Measurements from ENCODE around the gene ATRN. TPM values are rescaled to one million over a fixed set of nuclear protein-coding genes. Genes with fewer than 3 reads are reported as not detected.

Gene ATRN
- polyA plus RNA-seq, 1 donor (not counting 4 experiments of a cell fraction or from before 2014, with no cell fraction given) = 49.9 TPM

GRCh38 chr20:3539311-3540107 lies 68.7 kb downstream of the ATRN start:
- H3K9ac ChIP-seq (ENCODE audit: control insufficient read depth, extremely low read depth, insufficient read depth, low read length) = no peak overlapping the region
- H4K20me1 ChIP-seq (ENCODE audit: control insufficient read depth, extremely low read depth, insufficient read depth, low read length) = no peaks in the 10 kb centered on the region
- H3K36me3 ChIP-seq (ENCODE audit: control insufficient read depth in 2 of 2, extremely low read depth in 1 of 2, insufficient read depth in 2 of 2, low read length in 2 of 2) = no peaks in the 10 kb centered on the region
- dilution Hi-C loops (cut with MboI; ENCODE audit: extremely low pct_ligation_motif_present, low sequenced_read_pairs) = no loop called here
- H2AFZ ChIP-seq (ENCODE audit: control insufficient read depth, low read length) = no peak overlapping the region
- TF ChIP-seq, protein P1, sequence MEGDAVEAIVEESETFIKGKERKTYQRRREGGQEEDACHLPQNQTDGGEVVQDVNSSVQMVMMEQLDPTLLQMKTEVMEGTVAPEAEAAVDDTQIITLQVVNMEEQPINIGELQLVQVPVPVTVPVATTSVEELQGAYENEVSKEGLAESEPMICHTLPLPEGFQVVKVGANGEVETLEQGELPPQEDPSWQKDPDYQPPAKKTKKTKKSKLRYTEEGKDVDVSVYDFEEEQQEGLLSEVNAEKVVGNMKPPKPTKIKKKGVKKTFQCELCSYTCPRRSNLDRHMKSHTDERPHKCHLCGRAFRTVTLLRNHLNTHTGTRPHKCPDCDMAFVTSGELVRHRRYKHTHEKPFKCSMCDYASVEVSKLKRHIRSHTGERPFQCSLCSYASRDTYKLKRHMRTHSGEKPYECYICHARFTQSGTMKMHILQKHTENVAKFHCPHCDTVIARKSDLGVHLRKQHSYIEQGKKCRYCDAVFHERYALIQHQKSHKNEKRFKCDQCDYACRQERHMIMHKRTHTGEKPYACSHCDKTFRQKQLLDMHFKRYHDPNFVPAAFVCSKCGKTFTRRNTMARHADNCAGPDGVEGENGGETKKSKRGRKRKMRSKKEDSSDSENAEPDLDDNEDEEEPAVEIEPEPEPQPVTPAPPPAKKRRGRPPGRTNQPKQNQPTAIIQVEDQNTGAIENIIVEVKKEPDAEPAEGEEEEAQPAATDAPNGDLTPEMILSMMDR (optimal IDR thresholded peaks at IDR 0.05 in 1 of 3, IDR thresholded peaks at IDR 0.05 in 1 of 3, conservative IDR thresholded peaks at IDR 0.05 in 1 of 3; ENCODE audit: extremely low read depth in 1 of 3, insufficient read depth in 2 of 3, low read length in 3 of 3) = no peak
- no peak for TF ChIP-seq EZH2 (IDR thresholded peaks at IDR 0.05; ENCODE audit: low read length)
- H3K27ac ChIP-seq (ENCODE audit: control insufficient read depth, insufficient read depth, low read length) = no peak overlapping the region
- no peak overlapping the region for H3K4me2 ChIP-seq (ENCODE audit: control insufficient read depth, extremely low read depth, insufficient read depth, low read depth, low read length)
- no peak overlapping the region for H3K4me3 ChIP-seq (ENCODE audit: control insufficient read depth in 2 of 3, extremely low read depth in 1 of 3, insufficient read depth in 2 of 3, low read depth in 1 of 3, low read length in 3 of 3)
- no peaks in the 10 kb centered on the region for H3K9me1 ChIP-seq (ENCODE audit: control insufficient read depth, extremely low read depth, insufficient read depth, low read length)
- DNase-seq (ENCODE audit: low read depth, low spot score) (no peak), FAIRE-seq (no peak)
- H3K4me1 ChIP-seq (ENCODE audit: control insufficient read depth, extremely low read depth, insufficient read depth, low read length) = peaks cover 18% of the 10 kb centered on the region
- no peaks in the 10 kb centered on the region for H3K79me2 ChIP-seq (ENCODE audit: control insufficient read depth, insufficient read depth, low read length)
- no peaks in the 10 kb centered on the region for H3K9me3 ChIP-seq (ENCODE audit: control insufficient read depth, low read depth, low read length)
- H3K27me3 ChIP-seq (ENCODE audit: control insufficient read depth, extremely low read depth, insufficient read depth, low read length) = no peaks in the 10 kb centered on the region

DNA sequence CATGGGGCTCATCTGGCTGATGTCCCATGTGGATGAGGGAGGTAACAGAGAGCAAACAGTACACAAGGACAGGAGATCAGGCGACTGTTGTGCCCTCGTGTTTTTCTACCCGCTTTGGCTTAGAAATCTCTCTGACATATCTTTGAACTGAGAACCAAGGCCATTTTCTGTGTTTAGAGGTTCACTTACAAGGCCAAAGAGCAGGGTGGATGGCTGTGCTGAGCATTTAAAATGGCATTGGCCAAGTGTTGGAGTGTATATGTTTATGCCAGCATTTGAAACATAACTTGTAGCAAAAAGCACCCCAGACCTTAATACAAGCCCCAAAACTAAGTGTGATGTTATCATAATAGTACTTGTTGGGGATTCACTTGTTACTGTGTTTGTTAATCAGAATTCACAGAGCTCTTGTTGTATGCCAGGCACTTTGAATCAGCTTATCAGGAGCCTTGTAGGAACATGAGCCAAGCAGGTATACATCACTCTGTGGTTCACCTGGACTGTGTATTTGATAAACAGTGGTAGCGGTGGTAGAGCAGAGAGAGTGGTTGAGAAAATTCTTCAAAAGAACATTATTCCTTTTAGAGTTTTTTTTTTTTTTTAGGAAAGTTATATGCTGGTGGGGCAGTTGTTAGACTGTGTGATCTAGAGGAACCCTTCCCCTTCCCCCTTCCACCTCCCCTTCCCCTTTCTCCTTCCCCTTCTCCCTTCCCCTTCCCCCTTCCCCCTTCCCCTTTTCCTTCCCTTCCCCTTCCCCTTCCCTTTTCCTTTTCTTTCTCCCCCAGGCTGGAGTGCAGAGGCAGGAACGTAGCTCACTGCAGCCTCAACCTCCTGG lies 71.3 kb downstream of the ATRN start:
- no peak for DNase-seq (ENCODE audit: low read depth, low spot score)
- no peaks in the 10 kb centered on the region for H3K36me3 ChIP-seq (ENCODE audit: control insufficient read depth in 2 of 2, extremely low read depth in 1 of 2, insufficient read depth in 2 of 2, low read length in 2 of 2)
- no peaks in the 10 kb centered on the region for H3K27me3 ChIP-seq (ENCODE audit: control insufficient read depth, extremely low read depth, insufficient read depth, low read length)
- no peak overlapping the region for H2AFZ ChIP-seq (ENCODE audit: control insufficient read depth, low read length)
- no peaks in the 10 kb centered on the region for H3K79me2 ChIP-seq (ENCODE audit: control insufficient read depth, insufficient read depth, low read length)
- H3K4me2 ChIP-seq (ENCODE audit: control insufficient read depth, extremely low read depth, insufficient read depth, low read depth, low read length) = no peak overlapping the region
- no peaks in the 10 kb centered on the region for H4K20me1 ChIP-seq (ENCODE audit: control insufficient read depth, extremely low read depth, insufficient read depth, low read length)
- TF ChIP-seq EZH2 (IDR thresholded peaks at IDR 0.05; ENCODE audit: low read length) = no peak
- TF ChIP-seq, protein P1 (optimal IDR thresholded peaks at IDR 0.05 in 1 of 3, IDR thresholded peaks at IDR 0.05 in 1 of 3, conservative IDR thresholded peaks at IDR 0.05 in 1 of 3; ENCODE audit: extremely low read depth in 1 of 3, insufficient read depth in 2 of 3, low read length in 3 of 3) = no peak
- H3K9ac ChIP-seq (ENCODE audit: control insufficient read depth, extremely low read depth, insufficient read depth, low read length) = no peak overlapping the region
- H3K9me3 ChIP-seq (ENCODE audit: control insufficient read depth, low read depth, low read length) = no peaks in the 10 kb centered on the region
- H3K4me1 ChIP-seq (ENCODE audit: control insufficient read depth, extremely low read depth, insufficient read depth, low read length) = peaks cover 34% of the 10 kb centered on the region
- peak; percentile 32 for FAIRE-seq
- H3K27ac ChIP-seq (ENCODE audit: control insufficient read depth, insufficient read depth, low read length) = no peak overlapping the region
- no peak overlapping the region for H3K4me3 ChIP-seq (ENCODE audit: control insufficient read depth in 2 of 3, extremely low read depth in 1 of 3, insufficient read depth in 2 of 3, low read depth in 1 of 3, low read length in 3 of 3)
- dilution Hi-C loops (cut with MboI; ENCODE audit: extremely low pct_ligation_motif_present, low sequenced_read_pairs) = no loop called here
- no peaks in the 10 kb centered on the region for H3K9me1 ChIP-seq (ENCODE audit: control insufficient read depth, extremely low read depth, insufficient read depth, low read length)

Measured in keratinocyte (primary cell).